Keratinocyte (primary cell): ENCODE results near the gene LCE2B. TPM values are rescaled to one million over a fixed set of nuclear protein-coding genes. Genes with fewer than 3 reads are reported as not detected.

Source experiments
- DNase-seq: peaks from one replicate; pipeline ENCODE4 v3.0.0-alpha.2; 2011; ENCODE audit warnings: low read depth, missing footprints, low spot score
- FAIRE-seq: peaks from 2 replicates; lab custom pipeline; 2011; peaks lifted over from hg19 to GRCh38; lab: Jason Lieb, UNC
- H2AFZ ChIP-seq: 2 replicates; pipeline ENCODE4 v1.6.0; 2012; ENCODE audit warnings: low read length, control low read depth, inconsistent platforms; ENCODE audit not compliant: control insufficient read depth
- H3K27ac ChIP-seq: 2 replicates; pipeline ENCODE4 v1.5.1; 2011; ENCODE audit warnings: low read length; ENCODE audit not compliant: control insufficient read depth, insufficient read depth
- H3K27me3 ChIP-seq: 3 replicates; pipeline ENCODE4 v1.6.0; 2011; ENCODE audit warnings: low read length; ENCODE audit not compliant: control insufficient read depth, insufficient read depth; ENCODE audit errors: extremely low read depth
- H3K36me3 ChIP-seq, 2 experiments: 2 replicates in 1 of 2; 3 replicates in 1 of 2; pipeline ENCODE4 v1.5.1; 2011; ENCODE audit warnings: low read length in 2 of 2, mild to moderate bottlenecking in 1 of 2; ENCODE audit not compliant: control insufficient read depth in 2 of 2, insufficient read depth in 2 of 2; ENCODE audit errors: extremely low read depth in 1 of 2
- H3K4me1 ChIP-seq: 3 replicates; pipeline ENCODE4 v1.5.1; 2011; ENCODE audit warnings: low read length; ENCODE audit not compliant: control insufficient read depth, insufficient read depth; ENCODE audit errors: extremely low read depth
- H3K4me2 ChIP-seq: 3 replicates; pipeline ENCODE4 v1.6.0; 2011; ENCODE audit warnings: low read depth, low read length; ENCODE audit not compliant: control insufficient read depth, insufficient read depth; ENCODE audit errors: extremely low read depth
- H3K4me3 ChIP-seq, 3 experiments: fragments of 200-600 bp in 1 of 3; sonication (generic) in 1 of 3; 2 replicates in 2 of 3; 3 replicates in 1 of 3; pipeline ENCODE4 v1.5.1; 2011 to 2016; ENCODE audit warnings: low read length in 3 of 3, mild to moderate bottlenecking in 3 of 3, control low read depth in 2 of 3, inconsistent platforms in 1 of 3, low read depth in 1 of 3, mixed read lengths in 1 of 3, mixed run types in 1 of 3, moderate library complexity in 1 of 3; ENCODE audit not compliant: control insufficient read depth in 2 of 3, insufficient read depth in 2 of 3; ENCODE audit errors: extremely low read depth in 1 of 3
- H3K79me2 ChIP-seq: 2 replicates; pipeline ENCODE4 v1.6.0; 2012; ENCODE audit warnings: low read length; ENCODE audit not compliant: control insufficient read depth, insufficient read depth
- H3K9ac ChIP-seq: 3 replicates; pipeline ENCODE4 v1.6.0; 2011; ENCODE audit warnings: low read length; ENCODE audit not compliant: control insufficient read depth, insufficient read depth; ENCODE audit errors: extremely low read depth
- H3K9me1 ChIP-seq: 3 replicates; pipeline ENCODE4 v1.6.0; 2011; ENCODE audit warnings: low read length; ENCODE audit not compliant: control insufficient read depth, insufficient read depth; ENCODE audit errors: extremely low read depth
- H3K9me3 ChIP-seq: 2 replicates; pipeline ENCODE4 v1.5.1; 2012; ENCODE audit warnings: low read depth, low read length; ENCODE audit not compliant: control insufficient read depth
- H4K20me1 ChIP-seq: 3 replicates; pipeline ENCODE4 v1.6.0; 2011; ENCODE audit warnings: low read length; ENCODE audit not compliant: control insufficient read depth, insufficient read depth; ENCODE audit errors: extremely low read depth
- CTCF ChIP-seq, 3 experiments: IDR thresholded peaks in 1 of 3; conservative IDR thresholded peaks in 1 of 3; optimal IDR thresholded peaks in 1 of 3; 2 replicates in 2 of 3; 3 replicates in 1 of 3; pipeline versions ENCODE3 to v1.5.1; 2011; ENCODE audit warnings: low read length in 3 of 3, mild to moderate bottlenecking in 3 of 3, moderate library complexity in 2 of 3, control low read depth in 1 of 3, inconsistent platforms in 1 of 3; ENCODE audit not compliant: insufficient read depth in 2 of 3; ENCODE audit errors: extremely low read depth in 1 of 3
- EZH2 ChIP-seq: IDR thresholded peaks from one replicate; pipeline ENCODE4 v1.6.1; 2012; ENCODE audit warnings: inconsistent platforms, mild to moderate bottlenecking, low read length, moderate library complexity
- dilution Hi-C: fragments of 300-500 bp; cut with MboI; formaldehyde crosslinking; loops from one replicate; pipeline ENCODE4 v1.7.0; 2020; ENCODE audit warnings: low sequenced_read_pairs; ENCODE audit not compliant: extremely low pct_ligation_motif_present
- polyA plus RNA-seq, 5 experiments: library from polyadenylated mRNA; depleted of rRNA in 3 of 5; stranded (reverse) in 3 of 5; stranded (forward) in 1 of 5; unstranded in 1 of 5; fragments of >200 nt; gene quantifications; 1 replicate in 1 of 5; 2 replicates in 3 of 5; 3 replicates in 1 of 5; pipeline versions ENCODE4 v1.2.1 to v1.2.3, GENCODE V29; 2011 to 2012; ENCODE audit warnings: missing spikeins in 2 of 5, low read depth in 1 of 5, low replicate concordance in 1 of 5

The LCE2B gene
- polyA plus RNA-seq, 1 donor (not counting 4 experiments of a cell fraction or from before 2014, with no cell fraction given) = 0.49 TPM

- H3K9me3 ChIP-seq = no peaks in the 10 kb centered on the region
- no peaks in the 10 kb centered on the region for H4K20me1 ChIP-seq
- H3K4me3 ChIP-seq = no peak overlapping the region
- dilution Hi-C loops = no loop called here
- no peak overlapping the region for H2AFZ ChIP-seq
- FAIRE-seq (no peak), DNase-seq (no peak)
- TF ChIP-seq CTCF (optimal IDR thresholded peaks at IDR 0.05 in 1 of 3, IDR thresholded peaks at IDR 0.05 in 1 of 3, conservative IDR thresholded peaks at IDR 0.05 in 1 of 3; ENCODE audit: extremely low read depth in 1 of 3, insufficient read depth in 2 of 3, low read length in 3 of 3) (no peak), EZH2 (no peak)
- no peaks in the 10 kb centered on the region for H3K27me3 ChIP-seq
- no peak overlapping the region for H3K4me2 ChIP-seq
- H3K79me2 ChIP-seq = no peaks in the 10 kb centered on the region
- H3K9ac ChIP-seq = no peak overlapping the region
- H3K9me1 ChIP-seq = no peaks in the 10 kb centered on the region
- no peak overlapping the region for H3K27ac ChIP-seq
- H3K36me3 ChIP-seq = no peaks in the 10 kb centered on the region
- H3K4me1 ChIP-seq = no peaks in the 10 kb centered on the region
Observed at GRCh38 chr1:152728986-152729385, 43.1 kb downstream of the LCE2B start.

GRCh38 chr1:152735648-152736047, 49.7 kb downstream of the LCE2B start:
- Histone ChIP-seq H3K79me2 (no peaks in the 10 kb centered on the region), H3K4me1 (peaks cover 14% of the 10 kb centered on the region), H3K4me3 (no peak overlapping the region), H4K20me1 (no peaks in the 10 kb centered on the region), H3K9ac (no peak overlapping the region), H2AFZ (no peak overlapping the region), H3K4me2 (no peak overlapping the region), H3K9me3 (no peaks in the 10 kb centered on the region), H3K27ac (no peak overlapping the region), H3K36me3 (no peaks in the 10 kb centered on the region), H3K27me3 (no peaks in the 10 kb centered on the region), H3K9me1 (no peaks in the 10 kb centered on the region)
- DNase-seq (no peak), FAIRE-seq (peak; percentile 43)
- dilution Hi-C loops = no loop called here
- no peak for TF ChIP-seq EZH2
- TF ChIP-seq CTCF (optimal IDR thresholded peaks at IDR 0.05 in 1 of 3, IDR thresholded peaks at IDR 0.05 in 1 of 3, conservative IDR thresholded peaks at IDR 0.05 in 1 of 3; ENCODE audit: extremely low read depth in 1 of 3, insufficient read depth in 2 of 3, low read length in 3 of 3) = peak; percentile 61 to 82 (median 71)

Other genes starting within 250 kb of the LCE2B start
- gene LCE5A, start 175.3 kb upstream of the LCE2B start, polyA plus RNA-seq = not detected in 3 replicates
- gene CRCT1, start 171.6 kb upstream of the LCE2B start, polyA plus RNA-seq = 6.4 to 11.4 TPM (median 9.0 TPM) in 3 replicates
- gene LCE3E, start 119.3 kb upstream of the LCE2B start, polyA plus RNA-seq = 0.48 to 2.8 TPM (median 2.2 TPM) in 3 replicates
- gene LCE3D, start 105.6 kb upstream of the LCE2B start, polyA plus RNA-seq = 1.2 to 9.1 TPM (median 4.4 TPM) in 3 replicates
- 0.20 to 0.34 TPM in 2 of 3 replicates, not detected in the other for gene LCE3C, start 85.9 kb upstream of the LCE2B start, polyA plus RNA-seq
- gene LCE3B, start 72.3 kb upstream of the LCE2B start, polyA plus RNA-seq = not detected in 3 replicates
- gene LCE3A, start 63.0 kb upstream of the LCE2B start, polyA plus RNA-seq = not detected in 3 replicates
- not detected in 3 replicates for gene LCE2D, start 22.7 kb upstream of the LCE2B start, polyA plus RNA-seq
- 0.41 to 0.48 TPM in 2 of 3 replicates, not detected in the other for gene LCE2C, start 10.8 kb upstream of the LCE2B start, polyA plus RNA-seq
- gene LCE2A, start 12.2 kb downstream of the LCE2B start, polyA plus RNA-seq = 0.12 to 0.16 TPM in 2 of 3 replicates, not detected in the other
- not detected in 3 replicates for gene LCE4A, start 22.0 kb downstream of the LCE2B start, polyA plus RNA-seq
- gene KPRP, start 71.9 kb downstream of the LCE2B start, polyA plus RNA-seq = 0.82 to 2.0 TPM (median 0.90 TPM) in 3 replicates
- not detected in 3 replicates for gene LCE1F, start 89.0 kb downstream of the LCE2B start, polyA plus RNA-seq
- gene LCE1E, start 100.1 kb downstream of the LCE2B start, polyA plus RNA-seq = 0.59 to 1.0 TPM (median 0.86 TPM) in 3 replicates
- gene LCE1D, start 110.6 kb downstream of the LCE2B start, polyA plus RNA-seq = 0.33 TPM in 1 of 3 replicates, not detected in the others
- gene LCE1C, start 120.5 kb downstream of the LCE2B start, polyA plus RNA-seq = 1.8 TPM in 3 replicates
- gene LCE1B, start 125.8 kb downstream of the LCE2B start, polyA plus RNA-seq = 0.34 to 0.57 TPM (median 0.48 TPM) in 3 replicates
- 0.43 TPM in 1 of 3 replicates, not detected in the others for gene LCE1A, start 141.3 kb downstream of the LCE2B start, polyA plus RNA-seq
- gene LCE6A, start 156.7 kb downstream of the LCE2B start, polyA plus RNA-seq = 0.32 to 1.2 TPM (median 0.60 TPM) in 3 replicates
- not detected in 3 replicates for gene LCE7A, start 173.9 kb downstream of the LCE2B start, polyA plus RNA-seq
- 0.08 to 0.53 TPM in 2 of 3 replicates, not detected in the other for gene SMCP, start 192.2 kb downstream of the LCE2B start, polyA plus RNA-seq
- gene IVL, start 222.4 kb downstream of the LCE2B start, polyA plus RNA-seq = 61.1 to 231 TPM (median 89.2 TPM) in 3 replicates